HG02678 (cell line): ENCODE measurements around the gene ZNF77.
A peak's percentile ranks its signal among the peaks of the same experiment; 100 is the strongest.
"Not testable (repeated sequence)": the region's sequence is repeated elsewhere in the genome, so short reads cannot be mapped to it uniquely, and the experiment has no call there.

Source experiments
- ATAC-seq: cut with Tn5 transposase; IDR thresholded peaks from one replicate; pipeline ENCODE4 v1.9.1; 2021; ENCODE audit warnings: mild to moderate bottlenecking, moderate library complexity; ENCODE audit not compliant: unreplicated experiment

ZNF77 gene

DNA sequence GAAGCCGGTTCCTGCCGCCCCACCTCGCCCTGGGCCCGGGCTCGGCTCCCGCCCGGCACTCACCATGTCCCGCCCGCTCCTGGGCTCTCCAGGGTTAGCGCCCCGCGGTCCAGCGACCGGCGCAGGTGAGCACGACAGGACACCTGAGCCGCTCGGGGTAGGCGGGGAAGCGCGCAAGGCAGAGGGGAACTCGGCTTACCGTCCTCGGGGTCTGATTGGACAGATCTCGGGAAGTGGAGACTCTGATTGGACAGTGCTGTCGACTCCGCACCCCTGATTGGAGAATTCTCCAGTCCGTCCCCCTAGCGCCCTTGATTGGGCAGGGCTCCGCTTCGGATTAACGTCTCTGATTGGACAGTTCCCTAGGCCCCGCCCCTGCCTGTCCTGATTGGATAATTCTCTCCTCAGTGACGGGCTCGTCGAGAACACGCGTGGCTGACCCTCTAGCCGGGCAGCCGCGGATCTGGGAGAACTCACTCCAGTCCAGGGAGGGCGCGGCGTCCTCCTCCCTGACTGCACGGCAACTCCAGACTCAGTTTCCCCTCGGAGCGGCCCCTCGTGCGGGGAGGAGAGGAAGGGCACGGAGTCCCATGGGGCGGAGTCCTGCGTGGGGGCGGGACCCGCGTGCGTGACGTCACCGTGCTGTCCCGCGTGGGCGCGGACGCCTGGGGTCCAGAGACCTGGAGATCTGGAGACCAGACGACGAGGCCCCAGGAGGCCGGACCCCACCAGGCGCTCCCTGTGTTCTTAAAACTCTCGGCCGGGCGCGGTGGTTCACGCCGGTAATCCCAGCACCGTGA is at the start of gene ZNF77:
TSS of gene ZNF77 (minus strand) at position 197 of the 800 bp plus-strand sequence. CDS start at position 66, 131 bp downstream.
- peak; percentile 96 for ATAC-seq

- no peak for ATAC-seq
These were observed 48.8 kb upstream of the ZNF77 start for GRCh38 chr19:2993579-2993978.

DNA sequence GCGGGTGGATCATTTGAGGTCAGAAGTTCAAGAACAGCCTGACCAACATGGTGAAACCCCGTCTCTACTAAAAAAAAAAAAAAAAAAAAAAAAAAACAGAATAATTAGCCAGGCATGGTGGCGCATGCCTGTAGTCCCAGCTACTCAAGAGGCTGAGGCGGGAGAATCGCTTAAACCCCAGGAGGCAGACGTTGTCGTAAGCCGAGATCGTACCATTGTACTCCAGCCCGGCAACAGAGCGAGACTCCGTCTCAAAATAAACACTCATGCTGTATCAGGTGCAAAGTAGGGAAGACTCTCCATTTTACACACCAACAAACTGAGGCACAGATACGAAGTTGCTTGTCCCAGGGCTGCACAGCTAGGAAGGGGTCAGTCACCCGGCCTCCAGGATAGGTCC is 48.2 kb upstream of the ZNF77 start:
- no peak for ATAC-seq

- not testable (repeated sequence) for ATAC-seq
These were observed 47.6 kb upstream of the ZNF77 start for GRCh38 chr19:2992333-2992732.

- ATAC-seq, result no peak
These were observed 44.6 kb upstream of the ZNF77 start for GRCh38 chr19:2989236-2989946.

GRCh38 chr19:2988568-2988967 is 43.8 kb upstream of the ZNF77 start:
- no peak for ATAC-seq

DNA sequence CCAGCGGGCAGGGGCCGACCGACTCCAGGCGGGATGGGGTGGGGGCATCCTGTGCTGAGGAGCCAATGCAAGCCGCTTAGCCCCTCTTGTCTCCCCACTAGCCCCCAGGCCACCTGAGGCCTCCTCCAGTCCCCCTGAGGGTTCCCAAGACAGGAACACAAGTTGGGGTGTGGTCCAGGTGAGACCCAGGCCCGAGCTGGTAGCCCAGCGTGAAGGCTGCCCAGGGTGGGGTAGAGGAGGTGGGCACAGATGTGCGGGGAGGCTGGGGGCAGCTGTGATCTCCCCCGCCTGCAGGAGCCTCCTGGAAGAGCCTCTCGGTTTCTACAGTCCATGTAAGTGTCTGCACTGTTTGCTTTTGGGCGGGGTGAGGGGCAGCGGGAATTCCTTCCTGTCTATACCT is 43.0 kb upstream of the ZNF77 start:
- no peak for ATAC-seq

DNA sequence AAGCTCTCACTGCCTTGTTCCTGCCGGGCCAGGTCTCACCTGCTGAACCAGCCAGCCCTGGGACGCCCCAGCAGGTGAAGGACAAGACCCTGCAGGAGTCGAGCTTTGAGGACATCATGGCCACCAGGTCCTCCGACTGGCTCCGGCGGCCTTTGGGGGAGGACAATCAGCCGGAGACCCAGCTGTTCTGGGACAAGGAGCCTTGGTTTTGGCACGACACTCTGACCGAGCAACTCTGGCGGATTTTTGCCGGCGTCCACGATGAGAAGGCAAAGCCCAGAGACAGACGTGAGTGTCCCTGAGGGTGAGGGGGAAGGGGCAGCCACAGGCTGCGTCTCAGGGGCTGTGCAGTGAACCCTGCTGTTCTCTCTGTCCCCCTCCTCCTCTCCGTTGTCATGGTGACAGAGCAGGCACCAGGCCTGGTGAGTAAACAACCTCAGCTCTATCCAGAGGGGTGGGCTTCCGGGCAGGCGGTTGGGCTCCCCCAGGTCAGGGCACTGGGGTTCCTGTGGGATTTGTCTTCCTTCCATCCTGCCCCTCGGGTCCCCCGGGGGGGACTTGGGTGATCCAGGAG is 42.3 kb upstream of the ZNF77 start:
- ATAC-seq, result no peak

DNA sequence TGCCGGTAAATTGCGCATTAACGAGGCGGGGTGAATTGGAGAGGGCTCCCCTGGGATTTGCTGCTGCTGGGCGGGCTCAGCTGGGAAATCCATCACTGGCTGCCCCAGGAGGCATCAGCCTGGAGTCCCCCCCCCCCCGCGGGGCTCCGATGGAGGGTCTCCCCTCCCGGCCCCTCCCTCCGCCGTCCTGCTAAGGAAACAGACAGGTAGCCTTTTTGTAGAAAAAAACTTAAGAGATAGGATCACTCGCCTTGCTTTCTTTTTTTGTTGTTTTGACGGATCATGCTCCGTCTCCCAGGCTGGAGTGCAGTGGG is 39.4 kb upstream of the ZNF77 start:
- no peak for ATAC-seq

DNA sequence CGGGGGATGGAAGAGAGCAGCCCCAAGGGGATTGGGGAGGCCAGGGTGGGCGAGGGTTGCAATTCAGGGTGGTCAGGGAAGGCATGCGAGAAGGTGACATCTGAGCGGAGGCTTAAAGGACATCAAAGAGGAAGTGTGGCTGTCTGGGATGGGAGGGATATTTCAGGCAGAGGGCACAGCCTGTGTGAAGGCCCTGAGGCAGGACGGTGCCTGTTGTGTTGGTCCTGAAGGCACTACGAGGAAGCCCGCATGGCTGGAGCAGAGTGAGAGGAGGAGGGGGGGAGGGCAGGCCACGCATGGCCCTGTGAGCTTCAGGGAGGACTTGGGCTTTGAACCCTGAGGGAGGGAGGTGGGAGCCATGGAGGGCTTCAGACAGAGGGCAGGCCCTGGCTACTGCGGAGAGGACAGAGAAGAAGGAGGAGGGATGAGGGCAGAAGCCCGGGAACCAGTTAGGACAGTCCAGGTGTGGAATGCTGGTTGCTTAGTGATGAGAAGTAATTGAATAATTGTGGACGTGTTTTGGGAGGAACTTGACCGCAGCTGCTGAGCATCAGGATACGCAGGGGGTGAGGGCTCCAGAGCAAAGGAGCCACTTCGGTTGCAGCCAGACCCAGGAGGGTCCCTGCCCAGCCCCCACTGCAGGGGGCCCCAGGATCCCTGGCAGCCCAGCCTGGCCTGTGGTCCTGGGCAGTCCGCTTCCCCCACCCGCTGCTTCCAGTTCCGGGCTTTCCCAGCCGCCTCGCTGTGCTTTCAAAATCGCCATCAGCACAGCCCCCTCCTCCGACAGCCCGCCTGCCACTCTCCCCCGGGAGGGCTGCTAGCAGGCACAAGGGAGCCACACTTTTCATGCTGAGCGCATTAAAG is 38.8 kb upstream of the ZNF77 start:
- ATAC-seq, result no peak

DNA sequence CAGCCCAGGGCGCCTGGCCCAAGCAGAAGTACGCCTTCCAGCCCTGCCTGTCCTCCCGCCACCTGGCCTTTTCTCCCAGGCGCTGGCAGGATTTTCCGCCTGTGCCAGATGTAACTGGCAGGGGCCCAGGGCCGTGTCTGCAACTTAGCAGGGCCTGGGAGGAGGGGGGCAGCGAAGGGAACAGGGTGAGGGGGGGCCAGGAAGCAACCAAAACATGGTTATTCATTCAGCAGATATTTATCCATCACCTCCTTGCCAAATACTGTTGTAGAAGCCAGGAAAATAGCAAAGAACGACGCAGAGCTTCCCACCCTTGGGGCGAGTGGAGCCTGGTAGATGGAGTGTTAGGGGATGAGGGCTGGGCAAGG is 38.2 kb upstream of the ZNF77 start:
- ATAC-seq, result no peak

GRCh38 chr19:2982561-2982960 is 37.8 kb upstream of the ZNF77 start:
- ATAC-seq, result no peak

DNA sequence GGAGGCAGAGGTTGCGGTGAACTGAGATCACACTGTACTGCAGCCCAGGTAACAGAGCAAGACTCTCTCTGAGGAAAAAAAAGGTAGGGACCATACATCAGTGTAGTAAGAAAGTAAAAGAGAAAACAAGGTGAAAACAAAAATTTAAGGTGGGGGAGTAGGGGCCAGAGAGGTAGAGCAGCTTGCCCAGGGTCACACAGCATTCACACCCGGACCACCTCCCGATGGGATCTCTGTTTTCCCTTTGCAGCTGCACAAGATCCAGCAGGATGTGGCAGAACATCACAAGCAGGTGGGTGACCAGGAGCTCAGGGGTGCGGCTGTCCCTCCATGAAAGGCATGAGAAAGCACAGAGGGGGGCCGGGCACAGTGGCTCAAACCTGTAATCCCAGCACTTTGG is 37.1 kb upstream of the ZNF77 start:
- no peak for ATAC-seq

DNA sequence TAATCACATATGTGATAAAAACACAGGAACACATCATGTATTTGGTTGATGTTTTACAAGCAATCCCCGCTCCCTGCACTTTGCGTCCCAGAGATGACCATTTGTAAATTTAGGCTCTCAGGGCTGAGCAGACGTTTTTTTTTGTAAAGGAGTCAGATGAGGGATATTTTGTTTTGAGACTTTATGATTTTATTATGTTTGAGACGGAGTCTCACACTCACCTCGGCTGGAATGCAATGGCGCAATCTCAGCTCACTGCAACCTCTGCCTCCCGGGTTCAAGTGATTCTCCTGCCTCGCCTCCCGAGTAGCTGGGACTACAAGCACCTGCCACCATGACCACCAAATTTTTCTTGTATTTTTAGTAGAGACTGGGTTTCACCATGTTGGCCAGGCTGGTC is 34.0 kb upstream of the ZNF77 start:
- ATAC-seq, result no peak

- no peak for ATAC-seq
These were observed 33.5 kb upstream of the ZNF77 start for GRCh38 chr19:2978166-2978767.

DNA sequence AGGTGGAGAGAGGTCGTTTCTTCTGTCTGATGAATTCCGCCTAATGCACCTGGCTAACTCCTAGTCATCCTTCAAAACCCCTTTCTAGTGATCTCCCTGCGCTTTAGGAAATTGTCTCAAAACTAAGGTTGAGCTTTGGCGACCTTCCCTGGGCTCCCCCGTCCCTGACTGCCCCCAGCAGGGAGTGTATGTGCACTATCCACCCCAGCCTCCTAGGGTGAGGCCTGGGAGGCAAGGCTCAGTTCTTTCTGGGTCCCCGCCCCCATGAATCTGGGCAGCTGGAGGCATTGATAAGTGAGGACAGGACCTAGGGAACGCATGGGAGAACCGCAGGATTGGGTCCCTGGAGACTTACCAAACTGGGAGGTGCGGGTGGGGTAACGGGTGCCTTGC is 33.0 kb upstream of the ZNF77 start:
- no peak for ATAC-seq

GRCh38 chr19:2977001-2977745 is 32.4 kb upstream of the ZNF77 start, which contains the start of gene TLE6:
Gene TLE6 (plus strand): TSS chr19:2977564. CDS start chr19:2978234, 670 bp downstream.
- ATAC-seq, result peak; percentile 97

DNA sequence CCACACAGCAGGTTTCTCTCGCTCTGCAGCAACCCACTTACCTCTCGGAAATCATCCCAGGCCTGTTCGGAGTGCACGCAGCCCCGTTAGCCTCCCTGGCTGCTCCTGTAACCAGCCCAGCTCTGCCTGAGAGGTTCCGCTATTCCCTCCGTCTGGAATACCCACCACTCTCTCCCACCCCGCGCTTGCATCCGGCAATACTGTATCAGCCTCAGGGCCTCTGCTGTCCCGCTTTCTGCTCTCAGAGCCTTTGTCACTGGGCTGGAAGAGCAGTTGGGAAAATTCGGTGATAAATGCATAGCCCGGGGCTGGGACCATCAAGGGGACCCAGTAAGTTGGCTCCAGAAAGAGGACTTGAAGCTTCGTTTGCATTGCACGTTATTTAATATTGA is 31.8 kb upstream of the ZNF77 start:
- no peak for ATAC-seq

GRCh38 chr19:2974342-2975041 is 29.7 kb upstream of the ZNF77 start:
- no peak for ATAC-seq

DNA sequence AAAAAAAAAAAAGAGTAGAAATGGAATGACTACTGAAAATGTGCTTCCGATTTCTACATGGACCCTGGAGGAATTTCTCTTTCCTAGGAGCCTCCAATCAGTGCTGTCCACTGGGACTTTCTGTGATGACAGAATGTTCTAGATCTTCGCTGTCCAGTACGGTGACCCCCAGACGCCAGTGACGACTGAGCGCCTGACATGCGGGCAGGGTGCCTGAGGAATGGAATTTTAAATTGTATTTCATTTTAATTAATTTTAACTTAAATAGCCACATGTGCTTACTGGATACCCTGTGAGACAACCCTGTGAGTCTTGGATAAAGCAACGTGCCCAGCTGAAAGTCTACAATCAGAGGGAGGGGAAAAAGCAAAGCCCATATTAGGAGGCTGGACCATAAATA is 28.5 kb upstream of the ZNF77 start:
- no peak for ATAC-seq
